GM19023 (cell line): Measurements from ENCODE around the gene PER2.
A peak's percentile ranks its signal among the peaks of the same experiment; 100 is the strongest.

Experiments used
- ATAC-seq: cut with Tn5 transposase; IDR thresholded peaks from one replicate; pipeline ENCODE4 v1.9.1; 2021; ENCODE audit warnings: mild to moderate bottlenecking, moderate library complexity; ENCODE audit not compliant: unreplicated experiment

The PER2 gene

DNA sequence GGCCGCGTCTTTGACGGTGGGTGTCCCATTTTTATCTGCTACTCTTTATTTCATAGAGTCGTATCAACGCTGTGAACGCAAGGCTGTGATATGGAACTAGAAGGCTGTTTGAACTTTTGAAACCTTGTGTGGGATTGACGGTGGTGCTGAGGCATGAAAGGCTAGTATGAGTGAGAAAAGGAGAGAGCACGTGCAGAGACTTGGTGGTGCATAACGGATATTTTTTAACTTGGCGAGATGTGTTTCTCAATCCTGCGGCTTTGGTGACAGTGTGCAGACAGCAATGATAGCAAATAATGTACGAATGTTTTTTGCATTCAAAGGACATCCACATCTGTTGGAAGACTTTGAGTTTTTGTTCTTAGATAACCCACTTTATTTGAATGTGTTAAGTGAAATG lies 54.8 kb downstream of the PER2 start:
- no peak for ATAC-seq

DNA sequence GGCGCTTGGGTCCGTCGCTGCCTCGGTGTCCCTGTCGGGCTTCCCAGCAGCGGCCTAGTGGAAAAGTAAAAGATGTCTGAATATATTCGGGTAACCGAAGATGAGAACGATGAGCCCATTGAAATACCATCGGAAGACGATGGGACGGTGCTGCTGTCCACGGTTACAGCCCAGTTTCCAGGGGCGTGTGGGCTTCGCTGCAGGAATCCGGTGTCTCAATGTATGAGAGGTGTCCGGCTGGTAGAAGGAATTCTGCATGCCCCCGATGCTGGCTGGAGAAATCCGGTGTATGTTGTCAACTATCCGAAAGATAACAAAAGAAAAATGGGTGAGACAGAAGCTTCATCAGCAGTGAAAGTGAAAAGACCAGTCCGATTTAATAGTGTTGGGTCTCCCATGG lies 56.6 kb downstream of the PER2 start:
- ATAC-seq, result no peak

GRCh38 chr2:238231251-238231793 lies 57.1 kb downstream of the PER2 start:
- ATAC-seq, result peak; percentile 41

DNA sequence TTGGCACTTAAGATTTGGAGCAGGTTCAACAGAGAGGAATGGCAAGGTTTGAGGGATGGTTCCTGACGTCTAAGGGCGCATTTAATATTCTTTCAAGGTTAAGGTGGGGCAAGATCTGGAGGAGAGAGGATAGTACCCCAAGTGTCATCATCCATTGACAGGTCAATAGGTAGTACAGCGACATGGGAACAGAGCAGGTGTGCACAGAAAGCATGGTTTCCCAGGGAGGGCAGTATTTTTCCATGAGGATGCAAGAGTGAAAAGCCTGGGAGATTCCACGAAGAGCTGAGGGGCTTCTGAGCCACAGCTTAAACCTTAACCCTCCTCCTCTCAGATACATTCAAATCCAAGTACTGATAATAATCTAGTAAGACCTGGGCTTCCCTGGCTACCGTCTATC lies 57.7 kb downstream of the PER2 start:
- no peak for ATAC-seq

DNA sequence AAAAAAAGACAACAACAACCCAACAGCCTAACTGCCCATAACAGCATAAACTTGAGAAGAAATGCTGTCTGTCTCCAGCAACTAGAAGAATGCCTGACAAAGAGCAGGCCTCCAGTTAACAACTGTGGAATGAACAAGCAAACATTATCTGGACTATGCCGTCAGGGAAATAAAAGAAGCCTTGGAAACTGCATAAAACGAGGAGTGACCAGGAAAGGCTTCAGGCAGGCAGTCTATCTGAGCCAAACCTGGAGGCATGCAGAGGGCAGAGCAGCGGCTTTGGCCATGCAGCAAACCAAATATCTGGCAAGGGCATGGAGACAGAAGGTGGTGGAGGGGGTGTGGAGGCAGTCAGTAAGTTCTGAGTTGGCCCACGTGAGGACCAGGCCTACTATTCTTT lies 59.7 kb downstream of the PER2 start:
- ATAC-seq, result no peak

DNA sequence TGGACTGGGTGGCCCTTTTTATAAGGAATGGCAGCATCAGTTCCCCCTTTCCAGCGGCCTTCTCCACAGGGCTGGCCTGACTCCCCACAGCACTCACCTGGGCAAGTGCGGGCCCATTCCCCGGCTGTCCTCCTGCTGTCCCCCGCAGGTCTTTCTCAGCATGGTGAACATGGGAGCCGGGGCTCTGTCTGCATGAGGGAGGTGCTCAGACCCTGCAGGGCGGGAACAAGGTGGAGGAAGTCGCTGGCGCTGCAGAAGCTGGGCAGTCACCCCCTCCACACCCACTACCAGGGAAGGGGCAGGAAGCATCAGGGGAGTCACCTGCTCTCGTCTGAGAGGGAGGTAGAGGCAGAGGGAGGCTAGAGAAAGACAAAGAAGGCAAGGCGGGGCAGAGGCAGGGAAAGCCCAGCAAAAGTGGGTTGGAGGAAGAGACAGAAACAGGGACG lies 60.8 kb downstream of the PER2 start:
- ATAC-seq, result no peak

DNA sequence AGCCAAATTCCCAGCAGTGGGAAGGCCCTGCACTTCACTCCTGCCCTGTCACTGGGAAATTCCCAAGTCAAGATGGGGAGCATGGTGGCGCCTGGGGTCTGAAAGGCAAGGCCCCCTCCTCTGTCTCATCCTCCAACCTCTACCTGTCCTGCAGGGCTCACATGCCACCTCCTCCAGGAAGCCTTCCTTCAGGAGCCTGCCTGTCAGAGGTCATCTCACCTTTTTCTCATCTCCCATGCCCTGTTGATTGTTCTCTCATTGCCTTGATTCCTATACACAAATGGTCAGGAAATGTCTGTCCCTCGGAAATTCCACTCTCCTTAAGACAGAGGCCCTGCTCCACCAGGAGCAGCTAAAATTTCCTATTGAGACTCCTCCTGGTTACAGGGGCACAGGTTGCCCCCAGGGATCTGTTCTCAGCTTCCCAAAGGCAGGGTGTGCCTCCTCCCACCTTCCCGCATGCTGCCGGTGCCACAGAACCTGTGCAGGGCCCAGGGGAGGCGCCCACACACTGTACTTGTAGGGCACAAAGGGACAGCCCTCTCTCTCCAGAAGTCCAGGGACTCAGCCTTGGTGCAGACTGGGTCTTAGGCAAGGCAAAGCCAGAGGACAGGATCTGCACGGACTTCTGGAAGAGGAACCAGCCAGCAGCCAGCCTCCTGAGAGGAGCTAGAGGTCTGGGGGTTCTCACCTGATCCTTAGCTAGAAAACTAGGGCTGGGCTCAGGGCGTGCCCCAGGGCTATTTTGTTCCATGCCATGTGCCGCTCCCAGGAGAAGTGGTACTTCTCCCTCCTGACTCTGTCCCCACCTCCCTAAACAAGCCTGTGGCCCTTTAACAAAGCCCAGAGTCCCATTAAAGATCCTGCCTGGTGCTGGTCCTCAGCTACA lies 61.5 kb downstream of the PER2 start:
- no peak for ATAC-seq

DNA sequence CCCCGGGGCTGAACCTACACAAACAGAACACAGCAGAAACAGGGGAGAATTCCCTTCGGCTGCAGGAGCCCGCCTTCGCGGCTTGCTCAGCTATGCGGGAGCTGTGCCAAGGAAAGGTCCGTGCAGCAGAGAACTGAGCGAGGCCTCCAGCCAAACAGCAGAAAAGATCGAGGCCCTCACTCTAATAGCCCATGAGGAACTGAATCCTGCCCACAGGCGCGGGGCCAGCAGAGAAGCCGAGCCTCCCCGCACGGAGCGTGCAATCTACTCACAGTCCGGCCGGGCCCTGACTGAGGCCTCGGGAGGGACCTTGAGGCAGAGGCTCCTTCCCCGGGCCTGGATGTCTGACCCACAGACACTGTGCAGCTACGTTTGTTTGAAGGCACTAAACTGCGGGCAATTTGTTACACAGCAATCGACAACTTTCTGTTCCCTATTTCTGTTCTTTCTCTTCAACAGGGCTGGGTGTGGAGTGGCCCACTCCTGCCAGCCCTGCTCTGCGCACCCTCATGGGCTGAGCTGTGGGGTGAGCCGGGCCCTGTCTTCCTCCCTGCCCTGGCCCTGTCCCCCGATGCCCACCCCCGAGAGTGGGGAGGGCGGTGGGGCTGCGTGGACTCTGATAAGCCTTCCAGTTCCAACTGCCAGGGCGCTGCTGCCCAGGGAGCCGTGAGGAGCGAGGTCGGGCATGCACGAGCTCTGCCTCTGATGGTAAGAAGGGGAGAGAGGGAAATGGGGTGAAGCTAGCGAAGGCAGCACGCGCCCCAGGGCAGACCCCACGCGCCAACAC lies 62.3 kb downstream of the PER2 start:
- ATAC-seq, result no peak

GRCh38 chr2:238225121-238225520 lies 63.3 kb downstream of the PER2 start:
- ATAC-seq, result no peak

DNA sequence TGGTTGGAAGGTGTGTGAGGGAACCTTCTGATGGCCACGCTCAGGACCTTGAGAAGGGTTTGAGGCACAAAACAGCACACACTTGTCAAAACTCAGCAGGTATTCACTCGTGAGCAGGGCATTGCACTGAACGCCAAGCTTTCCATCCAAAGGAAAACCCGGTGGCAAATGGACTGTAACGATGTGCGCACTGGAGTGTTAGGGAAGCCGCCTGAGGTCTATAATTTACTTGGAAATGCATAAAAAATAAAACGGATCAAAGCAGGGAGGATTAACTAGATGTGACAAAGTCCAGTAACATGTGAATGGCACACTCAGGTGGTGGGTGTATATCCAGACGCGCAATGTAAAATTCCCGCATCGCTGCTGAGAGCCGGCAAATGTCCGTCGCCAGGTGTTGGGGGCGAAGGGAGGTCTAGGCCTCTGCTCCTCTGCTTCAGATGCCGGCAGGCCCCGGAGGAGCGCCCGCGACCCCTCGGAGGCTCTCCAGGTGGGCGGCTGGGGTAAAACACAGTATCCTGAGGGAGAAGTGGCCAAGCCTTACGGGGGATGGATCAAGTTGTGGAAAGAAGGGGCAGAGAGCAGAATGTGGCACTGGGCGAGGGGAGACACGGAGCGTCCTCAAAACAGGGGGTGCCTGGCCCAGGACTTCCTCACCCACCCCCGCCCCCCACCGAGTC lies 63.9 kb downstream of the PER2 start:
- ATAC-seq, result no peak

GRCh38 chr2:238220892-238221521 lies 67.4 kb downstream of the PER2 start:
- no peak for ATAC-seq

GRCh38 chr2:238220274-238220891 lies 68.0 kb downstream of the PER2 start:
- ATAC-seq, result no peak

GRCh38 chr2:238216651-238217184 lies 71.7 kb downstream of the PER2 start:
- ATAC-seq, result no peak

DNA sequence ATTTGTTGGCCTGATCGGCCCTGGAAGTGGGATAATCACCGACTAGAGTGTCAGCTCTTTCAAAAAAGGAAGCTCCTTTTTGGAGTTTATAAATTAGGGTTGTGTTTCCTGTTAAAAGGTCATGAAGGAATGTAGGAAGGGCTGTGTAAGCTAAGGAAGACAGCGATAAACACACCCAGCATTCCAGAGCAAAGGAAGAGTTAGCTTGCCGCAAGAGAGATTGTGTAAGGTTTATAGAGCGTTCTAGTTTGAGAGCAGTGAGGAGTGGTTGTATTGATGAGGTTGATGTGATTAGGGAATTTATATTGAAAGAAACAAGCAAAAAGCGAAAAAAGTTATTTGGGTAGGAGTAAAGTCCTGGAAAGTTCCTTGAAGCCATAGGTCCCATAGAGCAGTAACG lies 81.4 kb downstream of the PER2 start:
- ATAC-seq, result no peak

GRCh38 chr2:238203973-238204683 lies 84.3 kb downstream of the PER2 start:
- ATAC-seq, result peak; percentile 9

DNA sequence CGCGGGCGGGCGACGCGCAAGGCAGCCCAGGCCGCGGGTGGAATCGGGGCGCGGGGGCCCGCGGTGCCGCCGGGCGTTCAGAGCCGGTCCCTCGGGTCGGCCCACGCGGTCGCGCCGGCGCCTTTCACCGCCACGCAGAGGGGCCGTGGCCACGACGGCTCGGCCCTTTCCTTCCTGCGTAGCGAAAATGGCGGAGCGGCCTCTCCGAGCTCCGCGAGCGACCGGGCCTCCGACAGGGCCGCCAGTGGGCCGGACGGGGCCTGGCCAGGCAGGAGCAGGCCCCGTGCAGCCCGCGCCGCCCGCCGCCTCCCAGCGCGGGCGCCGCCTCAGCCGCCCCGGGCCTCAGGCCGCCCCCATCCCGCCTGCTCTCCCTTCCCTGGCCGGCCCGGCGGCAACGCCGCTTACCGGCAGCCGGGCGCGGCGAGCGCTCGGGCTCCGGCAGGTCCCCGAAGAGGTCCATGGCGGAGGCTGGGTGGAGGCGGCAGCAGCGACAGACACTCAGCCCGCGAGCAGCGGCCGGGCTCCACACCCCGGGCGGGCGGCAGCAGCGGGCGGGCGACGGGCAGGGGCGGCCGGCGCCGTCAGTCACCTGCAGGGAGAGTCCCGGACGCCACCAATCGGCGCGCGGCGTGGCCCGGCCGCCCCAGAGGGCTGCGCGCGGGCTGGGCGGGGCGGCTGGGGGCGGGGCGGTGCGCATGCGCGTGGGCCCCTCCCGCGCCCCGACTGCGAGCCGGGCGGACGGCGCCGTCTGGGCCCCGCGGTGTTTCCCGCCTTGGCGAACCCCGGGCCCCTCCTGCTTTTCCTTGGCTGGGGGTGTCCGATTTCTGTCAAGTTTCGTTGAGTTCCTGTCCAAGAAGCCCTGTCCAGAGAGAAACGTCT lies 85.1 kb downstream of the PER2 start, which contains the start of gene ILKAP:
Gene ILKAP, minus strand, starts transcription at position 602 of the 879 bp plus-strand sequence. Its CDS starts 142 bp downstream, at position 460.
- ATAC-seq, result peak; percentile 97

DNA sequence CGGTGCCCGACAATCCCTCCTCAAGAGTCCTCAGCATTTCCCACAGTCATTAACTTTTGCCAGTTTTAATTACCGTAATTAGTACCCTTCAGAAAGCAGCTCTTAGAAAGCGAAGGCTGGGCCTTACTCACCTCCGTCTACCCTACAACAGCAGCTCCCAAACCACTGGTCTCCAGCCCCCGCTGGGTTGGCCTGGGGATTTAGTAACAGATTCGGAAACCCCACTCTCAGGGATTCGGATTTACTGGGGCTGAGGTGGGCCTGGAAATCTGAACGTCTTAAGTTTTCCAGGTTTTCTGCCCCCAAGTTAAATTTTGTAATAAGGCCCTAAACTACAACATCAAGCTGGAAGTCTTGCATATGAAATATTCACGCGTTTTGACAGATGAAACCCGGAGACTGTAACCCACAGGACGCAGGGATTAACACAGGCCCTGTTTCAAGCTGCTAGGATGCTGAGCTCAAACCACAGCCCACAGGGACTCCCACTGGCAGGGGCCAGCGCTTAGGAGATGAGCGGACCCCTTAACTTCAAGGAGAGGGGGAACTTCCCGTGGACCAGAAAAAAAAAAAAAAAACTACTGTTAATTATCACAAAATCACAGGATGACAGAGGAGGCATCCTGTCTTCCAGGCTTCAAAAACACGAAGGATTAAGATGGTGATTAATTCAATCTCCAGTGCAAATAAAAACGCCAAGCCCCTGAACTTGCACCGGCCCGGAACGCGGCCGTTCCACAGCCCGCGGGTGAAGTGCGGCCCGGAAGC lies 85.9 kb downstream of the PER2 start:
- ATAC-seq, result no peak
